Erythroblast (primary cell): Measurements from ENCODE around the gene NEFH.

ENCODE experiments used
- GATA1 ChIP-seq: IDR thresholded peaks from 2 replicates; pipeline ENCODE4 v1.6.1; 2011; ENCODE audit warnings: low read depth, mild to moderate bottlenecking, control low read depth, low read length, moderate library complexity
- POLR2A ChIP-seq: IDR thresholded peaks from 2 replicates; pipeline ENCODE4 v1.6.1; 2011; ENCODE audit warnings: mild to moderate bottlenecking, low read length

- TF ChIP-seq POLR2A (no peak), GATA1 (no peak)
These were observed 41.5 kb downstream of the NEFH start for GRCh38 chr22:29521526-29521925.
